Measurements from ENCODE around the gene NAA40. TPM values are rescaled to one million over a fixed set of nuclear protein-coding genes. Genes with fewer than 3 reads are reported as not detected.

The NAA40 gene
- polyA plus RNA-seq, 1 donor: 22.0 TPM

GRCh38 chr11:63904743-63905142 lies 34.1 kb upstream of the NAA40 start:
- Histone ChIP-seq H3K36me3 (ENCODE audit: control insufficient read depth, insufficient read depth, low read length) (peaks cover 90% of the 10 kb centered on the region), H3K9me3 (ENCODE audit: control insufficient read depth, low read depth, low read length) (no peaks in the 10 kb centered on the region), H3K4me1 (ENCODE audit: control insufficient read depth, insufficient read depth, low read length) (no peaks in the 10 kb centered on the region), H3K4me3 (ENCODE audit: low read length) (no peak overlapping the region), H3K27me3 (ENCODE audit: control insufficient read depth, insufficient read depth, low read length) (no peaks in the 10 kb centered on the region), H3K27ac (ENCODE audit: low read length) (no peak overlapping the region)
- no CpG with 5 or more reads among the region's 13 CpGs for WGBS (ENCODE audit: insufficient coverage, low lambda C conversion rate)
- no peak for DNase-seq

GRCh38 chr11:63905179-63905578 lies 33.6 kb upstream of the NAA40 start:
- H3K4me1 ChIP-seq (ENCODE audit: control insufficient read depth, insufficient read depth, low read length): no peaks in the 10 kb centered on the region
- H3K9me3 ChIP-seq (ENCODE audit: control insufficient read depth, low read depth, low read length): no peaks in the 10 kb centered on the region
- no peak overlapping the region for H3K27ac ChIP-seq (ENCODE audit: low read length)
- no peak for DNase-seq
- no peak overlapping the region for H3K4me3 ChIP-seq (ENCODE audit: low read length)
- no peaks in the 10 kb centered on the region for H3K27me3 ChIP-seq (ENCODE audit: control insufficient read depth, insufficient read depth, low read length)
- peaks cover 90% of the 10 kb centered on the region for H3K36me3 ChIP-seq (ENCODE audit: control insufficient read depth, insufficient read depth, low read length)
- no CpG with 5 or more reads among the region's 6 CpGs for WGBS (ENCODE audit: insufficient coverage, low lambda C conversion rate)

- Histone ChIP-seq H3K27ac (ENCODE audit: low read length) (no peak overlapping the region), H3K9me3 (ENCODE audit: control insufficient read depth, low read depth, low read length) (no peaks in the 10 kb centered on the region), H3K27me3 (ENCODE audit: control insufficient read depth, insufficient read depth, low read length) (no peaks in the 10 kb centered on the region), H3K4me3 (ENCODE audit: low read length) (no peak overlapping the region), H3K4me1 (ENCODE audit: control insufficient read depth, insufficient read depth, low read length) (no peaks in the 10 kb centered on the region), H3K36me3 (ENCODE audit: control insufficient read depth, insufficient read depth, low read length) (peaks cover 88% of the 10 kb centered on the region)
- 100% methylated on average over 2 of the region's 4 CpGs for WGBS (ENCODE audit: insufficient coverage, low lambda C conversion rate)
- DNase-seq: no peak
Observed at GRCh38 chr11:63906087-63906486, 32.7 kb upstream of the NAA40 start.

GRCh38 chr11:63906585-63906984 lies 32.2 kb upstream of the NAA40 start:
- no CpG with 5 or more reads among the region's 7 CpGs for WGBS (ENCODE audit: insufficient coverage, low lambda C conversion rate)
- DNase-seq: no peak
- Histone ChIP-seq H3K27me3 (ENCODE audit: control insufficient read depth, insufficient read depth, low read length) (no peaks in the 10 kb centered on the region), H3K27ac (ENCODE audit: low read length) (no peak overlapping the region), H3K36me3 (ENCODE audit: control insufficient read depth, insufficient read depth, low read length) (peaks cover 86% of the 10 kb centered on the region), H3K9me3 (ENCODE audit: control insufficient read depth, low read depth, low read length) (no peaks in the 10 kb centered on the region), H3K4me1 (ENCODE audit: control insufficient read depth, insufficient read depth, low read length) (no peaks in the 10 kb centered on the region), H3K4me3 (ENCODE audit: low read length) (no peak overlapping the region)

- WGBS (ENCODE audit: insufficient coverage, low lambda C conversion rate): no CpG with 5 or more reads among the region's 6 CpGs
- Histone ChIP-seq H3K4me3 (ENCODE audit: low read length) (no peak overlapping the region), H3K27ac (ENCODE audit: low read length) (no peak overlapping the region), H3K27me3 (ENCODE audit: control insufficient read depth, insufficient read depth, low read length) (no peaks in the 10 kb centered on the region), H3K36me3 (ENCODE audit: control insufficient read depth, insufficient read depth, low read length) (peaks cover 82% of the 10 kb centered on the region), H3K9me3 (ENCODE audit: control insufficient read depth, low read depth, low read length) (no peaks in the 10 kb centered on the region), H3K4me1 (ENCODE audit: control insufficient read depth, insufficient read depth, low read length) (no peaks in the 10 kb centered on the region)
- no peak for DNase-seq
Observed at GRCh38 chr11:63907063-63907462, 31.7 kb upstream of the NAA40 start.

GRCh38 chr11:63907808-63908530 lies 30.8 kb upstream of the NAA40 start:
- no peak overlapping the region for H3K27ac ChIP-seq (ENCODE audit: low read length)
- WGBS (ENCODE audit: insufficient coverage, low lambda C conversion rate): no CpG with 5 or more reads among the region's 21 CpGs
- H3K4me1 ChIP-seq (ENCODE audit: control insufficient read depth, insufficient read depth, low read length): no peaks in the 10 kb centered on the region
- H3K27me3 ChIP-seq (ENCODE audit: control insufficient read depth, insufficient read depth, low read length): no peaks in the 10 kb centered on the region
- no peak for DNase-seq
- no peak overlapping the region for H3K4me3 ChIP-seq (ENCODE audit: low read length)
- H3K9me3 ChIP-seq (ENCODE audit: control insufficient read depth, low read depth, low read length): no peaks in the 10 kb centered on the region
- peaks cover 77% of the 10 kb centered on the region for H3K36me3 ChIP-seq (ENCODE audit: control insufficient read depth, insufficient read depth, low read length)

GRCh38 chr11:63908631-63909401 lies 30.0 kb upstream of the NAA40 start:
- Histone ChIP-seq H3K27ac (ENCODE audit: low read length) (no peak overlapping the region), H3K36me3 (ENCODE audit: control insufficient read depth, insufficient read depth, low read length) (peaks cover 72% of the 10 kb centered on the region), H3K27me3 (ENCODE audit: control insufficient read depth, insufficient read depth, low read length) (no peaks in the 10 kb centered on the region), H3K4me1 (ENCODE audit: control insufficient read depth, insufficient read depth, low read length) (no peaks in the 10 kb centered on the region), H3K4me3 (ENCODE audit: low read length) (no peak overlapping the region), H3K9me3 (ENCODE audit: control insufficient read depth, low read depth, low read length) (no peaks in the 10 kb centered on the region)
- no peak for DNase-seq
- no CpG with 5 or more reads among the region's 46 CpGs for WGBS (ENCODE audit: insufficient coverage, low lambda C conversion rate)

GRCh38 chr11:63909591-63910506 lies 29.0 kb upstream of the NAA40 start:
- DNase-seq: no peak
- WGBS (ENCODE audit: insufficient coverage, low lambda C conversion rate): no CpG with 5 or more reads among the region's 24 CpGs
- H3K9me3 ChIP-seq (ENCODE audit: control insufficient read depth, low read depth, low read length): no peaks in the 10 kb centered on the region
- peaks cover 67% of the 10 kb centered on the region for H3K36me3 ChIP-seq (ENCODE audit: control insufficient read depth, insufficient read depth, low read length)
- H3K27ac ChIP-seq (ENCODE audit: low read length): no peak overlapping the region
- no peaks in the 10 kb centered on the region for H3K27me3 ChIP-seq (ENCODE audit: control insufficient read depth, insufficient read depth, low read length)
- no peaks in the 10 kb centered on the region for H3K4me1 ChIP-seq (ENCODE audit: control insufficient read depth, insufficient read depth, low read length)
- no peak overlapping the region for H3K4me3 ChIP-seq (ENCODE audit: low read length)

- Histone ChIP-seq H3K9me3 (ENCODE audit: control insufficient read depth, low read depth, low read length) (no peaks in the 10 kb centered on the region), H3K27ac (ENCODE audit: low read length) (no peak overlapping the region), H3K36me3 (ENCODE audit: control insufficient read depth, insufficient read depth, low read length) (peaks cover 61% of the 10 kb centered on the region), H3K4me3 (ENCODE audit: low read length) (no peak overlapping the region), H3K4me1 (ENCODE audit: control insufficient read depth, insufficient read depth, low read length) (peaks cover 6% of the 10 kb centered on the region), H3K27me3 (ENCODE audit: control insufficient read depth, insufficient read depth, low read length) (no peaks in the 10 kb centered on the region)
- DNase-seq: no peak
- 60% methylated on average over 1 of the region's 9 CpGs for WGBS (ENCODE audit: insufficient coverage, low lambda C conversion rate)
Observed at GRCh38 chr11:63910675-63911074, 28.1 kb upstream of the NAA40 start.

GRCh38 chr11:63911440-63911839 lies 27.4 kb upstream of the NAA40 start:
- H3K4me3 ChIP-seq (ENCODE audit: low read length): no peak overlapping the region
- no peak overlapping the region for H3K27ac ChIP-seq (ENCODE audit: low read length)
- H3K9me3 ChIP-seq (ENCODE audit: control insufficient read depth, low read depth, low read length): no peaks in the 10 kb centered on the region
- H3K4me1 ChIP-seq (ENCODE audit: control insufficient read depth, insufficient read depth, low read length): peaks cover 13% of the 10 kb centered on the region
- no peak for DNase-seq
- H3K36me3 ChIP-seq (ENCODE audit: control insufficient read depth, insufficient read depth, low read length): peaks cover 56% of the 10 kb centered on the region
- H3K27me3 ChIP-seq (ENCODE audit: control insufficient read depth, insufficient read depth, low read length): no peaks in the 10 kb centered on the region
- no CpG with 5 or more reads among the region's 8 CpGs for WGBS (ENCODE audit: insufficient coverage, low lambda C conversion rate)
